ENCODE data around the gene CYP3A4. TPM values are rescaled to one million over a fixed set of nuclear protein-coding genes. Genes with fewer than 3 reads are reported as not detected.

The CYP3A4 gene
- total and polyA plus RNA-seq, 9 of the 15 experiments (the other 6 are each of a cell fraction or from before 2014, with no cell fraction given): 0.07 to 0.08 TPM; not detected in 7

DNA sequence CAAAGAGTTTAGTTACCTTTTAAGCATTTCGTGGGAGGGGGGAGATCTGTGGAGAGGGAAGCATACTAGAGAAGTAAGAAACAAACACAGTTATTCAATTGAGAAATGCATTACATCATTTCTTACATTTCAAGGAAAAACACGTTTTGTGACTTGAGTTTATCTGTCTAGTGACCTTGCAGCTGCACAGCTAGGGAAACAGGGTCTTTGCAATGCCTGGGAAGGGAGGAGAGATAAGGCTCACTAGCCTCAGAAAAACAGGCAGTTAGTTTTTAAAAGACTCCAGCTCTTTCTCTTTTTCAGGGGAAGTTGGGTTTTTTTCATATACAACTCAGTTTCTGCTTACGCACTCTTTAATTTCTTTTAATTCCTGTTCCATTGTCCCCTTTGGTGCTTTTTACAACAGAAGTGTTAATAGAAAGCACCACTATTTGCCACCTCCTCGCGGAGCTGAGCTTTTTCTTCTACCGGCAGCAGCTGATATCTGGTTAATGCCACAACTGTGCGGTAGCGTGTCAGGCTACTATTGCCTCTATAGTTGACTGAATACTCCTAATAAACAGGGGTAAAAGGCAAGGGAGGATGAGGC is 49.4 kb upstream of the CYP3A4 start (continued):
- TF ChIP-seq NFE2L1 (tag; IDR thresholded peaks at IDR 0.05; ENCODE audit: borderline replicate concordance, low read depth) (no peak), ZNF3 (CRISPR knock-in tag; IDR thresholded peaks at IDR 0.05) (peak; percentile 98), RBM39 (optimal IDR thresholded peaks at IDR 0.05; ENCODE audit: low read depth, low read length) (no peak), DACH1 (IDR thresholded peaks at IDR 0.05; ENCODE audit: partially characterized antibody) (peak; percentile 60), PHF20 (IDR thresholded peaks at IDR 0.05; ENCODE audit: partially characterized antibody) (no peak), EWSR1 (IDR thresholded peaks at IDR 0.05; ENCODE audit: borderline replicate concordance, low read depth, partially characterized antibody) (no peak), MTA1 (IDR thresholded peaks at IDR 0.05; ENCODE audit: borderline replicate concordance) (peak; percentile 88)
- TF ChIP-seq, protein P1, sequence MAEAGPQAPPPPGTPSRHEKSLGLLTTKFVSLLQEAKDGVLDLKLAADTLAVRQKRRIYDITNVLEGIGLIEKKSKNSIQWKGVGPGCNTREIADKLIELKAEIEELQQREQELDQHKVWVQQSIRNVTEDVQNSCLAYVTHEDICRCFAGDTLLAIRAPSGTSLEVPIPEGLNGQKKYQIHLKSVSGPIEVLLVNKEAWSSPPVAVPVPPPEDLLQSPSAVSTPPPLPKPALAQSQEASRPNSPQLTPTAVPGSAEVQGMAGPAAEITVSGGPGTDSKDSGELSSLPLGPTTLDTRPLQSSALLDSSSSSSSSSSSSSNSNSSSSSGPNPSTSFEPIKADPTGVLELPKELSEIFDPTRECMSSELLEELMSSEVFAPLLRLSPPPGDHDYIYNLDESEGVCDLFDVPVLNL (CRISPR knock-in tag; IDR thresholded peaks at IDR 0.05; ENCODE audit: low read depth): no peak
- TF ChIP-seq, protein P2, sequence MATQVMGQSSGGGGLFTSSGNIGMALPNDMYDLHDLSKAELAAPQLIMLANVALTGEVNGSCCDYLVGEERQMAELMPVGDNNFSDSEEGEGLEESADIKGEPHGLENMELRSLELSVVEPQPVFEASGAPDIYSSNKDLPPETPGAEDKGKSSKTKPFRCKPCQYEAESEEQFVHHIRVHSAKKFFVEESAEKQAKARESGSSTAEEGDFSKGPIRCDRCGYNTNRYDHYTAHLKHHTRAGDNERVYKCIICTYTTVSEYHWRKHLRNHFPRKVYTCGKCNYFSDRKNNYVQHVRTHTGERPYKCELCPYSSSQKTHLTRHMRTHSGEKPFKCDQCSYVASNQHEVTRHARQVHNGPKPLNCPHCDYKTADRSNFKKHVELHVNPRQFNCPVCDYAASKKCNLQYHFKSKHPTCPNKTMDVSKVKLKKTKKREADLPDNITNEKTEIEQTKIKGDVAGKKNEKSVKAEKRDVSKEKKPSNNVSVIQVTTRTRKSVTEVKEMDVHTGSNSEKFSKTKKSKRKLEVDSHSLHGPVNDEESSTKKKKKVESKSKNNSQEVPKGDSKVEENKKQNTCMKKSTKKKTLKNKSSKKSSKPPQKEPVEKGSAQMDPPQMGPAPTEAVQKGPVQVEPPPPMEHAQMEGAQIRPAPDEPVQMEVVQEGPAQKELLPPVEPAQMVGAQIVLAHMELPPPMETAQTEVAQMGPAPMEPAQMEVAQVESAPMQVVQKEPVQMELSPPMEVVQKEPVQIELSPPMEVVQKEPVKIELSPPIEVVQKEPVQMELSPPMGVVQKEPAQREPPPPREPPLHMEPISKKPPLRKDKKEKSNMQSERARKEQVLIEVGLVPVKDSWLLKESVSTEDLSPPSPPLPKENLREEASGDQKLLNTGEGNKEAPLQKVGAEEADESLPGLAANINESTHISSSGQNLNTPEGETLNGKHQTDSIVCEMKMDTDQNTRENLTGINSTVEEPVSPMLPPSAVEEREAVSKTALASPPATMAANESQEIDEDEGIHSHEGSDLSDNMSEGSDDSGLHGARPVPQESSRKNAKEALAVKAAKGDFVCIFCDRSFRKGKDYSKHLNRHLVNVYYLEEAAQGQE (IDR thresholded peaks at IDR 0.05; ENCODE audit: borderline replicate concordance): peak; percentile 33; the same call in 1 of the 2 replicates
- TF ChIP-seq, protein P2 (CRISPR knock-in tag; IDR thresholded peaks at IDR 0.05; ENCODE audit: low read depth): no peak
- TF ChIP-seq, protein P3, sequence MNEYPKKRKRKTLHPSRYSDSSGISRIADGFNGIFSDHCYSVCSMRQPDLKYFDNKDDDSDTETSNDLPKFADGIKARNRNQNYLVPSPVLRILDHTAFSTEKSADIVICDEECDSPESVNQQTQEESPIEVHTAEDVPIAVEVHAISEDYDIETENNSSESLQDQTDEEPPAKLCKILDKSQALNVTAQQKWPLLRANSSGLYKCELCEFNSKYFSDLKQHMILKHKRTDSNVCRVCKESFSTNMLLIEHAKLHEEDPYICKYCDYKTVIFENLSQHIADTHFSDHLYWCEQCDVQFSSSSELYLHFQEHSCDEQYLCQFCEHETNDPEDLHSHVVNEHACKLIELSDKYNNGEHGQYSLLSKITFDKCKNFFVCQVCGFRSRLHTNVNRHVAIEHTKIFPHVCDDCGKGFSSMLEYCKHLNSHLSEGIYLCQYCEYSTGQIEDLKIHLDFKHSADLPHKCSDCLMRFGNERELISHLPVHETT (CRISPR knock-in tag; conservative IDR thresholded peaks at IDR 0.05 in 1 of 2, IDR thresholded peaks at IDR 0.05 in 1 of 2): peak in 1 of 2 experiments; percentile 61; a peak in 2 of 4 replicates
- TF ChIP-seq, protein P4, sequence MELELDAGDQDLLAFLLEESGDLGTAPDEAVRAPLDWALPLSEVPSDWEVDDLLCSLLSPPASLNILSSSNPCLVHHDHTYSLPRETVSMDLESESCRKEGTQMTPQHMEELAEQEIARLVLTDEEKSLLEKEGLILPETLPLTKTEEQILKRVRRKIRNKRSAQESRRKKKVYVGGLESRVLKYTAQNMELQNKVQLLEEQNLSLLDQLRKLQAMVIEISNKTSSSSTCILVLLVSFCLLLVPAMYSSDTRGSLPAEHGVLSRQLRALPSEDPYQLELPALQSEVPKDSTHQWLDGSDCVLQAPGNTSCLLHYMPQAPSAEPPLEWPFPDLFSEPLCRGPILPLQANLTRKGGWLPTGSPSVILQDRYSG (tag; conservative IDR thresholded peaks at IDR 0.05; ENCODE audit: low read depth): 0 out of 2 replicates have a peak, but pooled peaks have one; percentile 58
- TF ChIP-seq, protein P5, sequence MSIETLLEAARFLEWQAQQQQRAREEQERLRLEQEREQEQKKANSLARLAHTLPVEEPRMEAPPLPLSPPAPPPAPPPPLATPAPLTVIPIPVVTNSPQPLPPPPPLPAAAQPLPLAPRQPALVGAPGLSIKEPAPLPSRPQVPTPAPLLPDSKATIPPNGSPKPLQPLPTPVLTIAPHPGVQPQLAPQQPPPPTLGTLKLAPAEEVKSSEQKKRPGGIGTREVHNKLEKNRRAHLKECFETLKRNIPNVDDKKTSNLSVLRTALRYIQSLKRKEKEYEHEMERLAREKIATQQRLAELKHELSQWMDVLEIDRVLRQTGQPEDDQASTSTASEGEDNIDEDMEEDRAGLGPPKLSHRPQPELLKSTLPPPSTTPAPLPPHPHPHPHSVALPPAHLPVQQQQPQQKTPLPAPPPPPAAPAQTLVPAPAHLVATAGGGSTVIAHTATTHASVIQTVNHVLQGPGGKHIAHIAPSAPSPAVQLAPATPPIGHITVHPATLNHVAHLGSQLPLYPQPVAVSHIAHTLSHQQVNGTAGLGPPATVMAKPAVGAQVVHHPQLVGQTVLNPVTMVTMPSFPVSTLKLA (conservative IDR thresholded peaks at IDR 0.05): peak; percentile 65 to 86

Measured in K562 (cell line).